Neural progenitor cell (in vitro differentiated cells): ENCODE data around the gene ZBTB5. TPM values are rescaled to one million over a fixed set of nuclear protein-coding genes. Genes with fewer than 3 reads are reported as not detected.

ENCODE experiments used
- DNase-seq: peaks from one replicate; pipeline ENCODE4 v3.0.0-alpha.2; 2016; ENCODE audit warnings: low spot score
- H2AFZ ChIP-seq: fragments of 200-600 bp; sonication (generic); replicated peaks from 2 replicates; pipeline ENCODE4 v1.6.1; 2016; ENCODE audit warnings: antibody characterized with exemption
- H3F3A ChIP-seq: fragments of 200-600 bp; sonication (generic); 2 replicates; pipeline ENCODE4 v1.6.1; 2016; ENCODE audit warnings: antibody characterized with exemption, low read depth
- H3K27ac ChIP-seq: fragments of 200-600 bp; sonication (generic); 2 replicates; pipeline ENCODE4 v1.5.1; 2016; ENCODE audit warnings: mild to moderate bottlenecking
- H3K27me3 ChIP-seq: fragments of 200-600 bp; sonication (generic); 2 replicates; pipeline ENCODE4 v1.6.1; 2016; ENCODE audit warnings: mild to moderate bottlenecking, moderate library complexity
- H3K36me3 ChIP-seq: fragments of 200-600 bp; sonication (generic); 2 replicates; pipeline ENCODE4 v1.5.1; 2016
- H3K4me1 ChIP-seq: fragments of 200-600 bp; sonication (generic); 2 replicates; pipeline ENCODE4 v1.6.1; 2016; ENCODE audit warnings: mixed run types
- H3K4me2 ChIP-seq: fragments of 200-600 bp; sonication (generic); 2 replicates; pipeline ENCODE4 v1.6.1; 2016
- H3K4me3 ChIP-seq: fragments of 200-600 bp; sonication (generic); 2 replicates; pipeline ENCODE4 v1.5.1; 2016
- H3K79me2 ChIP-seq: fragments of 200-600 bp; sonication (generic); 2 replicates; pipeline ENCODE4 v1.6.1; 2016; ENCODE audit warnings: low read depth
- H3K9ac ChIP-seq: fragments of 200-600 bp; sonication (generic); 2 replicates; pipeline ENCODE4 v1.6.1; 2016
- H3K9me3 ChIP-seq: fragments of 200-600 bp; sonication (generic); 2 replicates; pipeline ENCODE4 v1.5.1; 2016; ENCODE audit warnings: low read depth
- H4K20me1 ChIP-seq: fragments of 200-600 bp; sonication (generic); 2 replicates; pipeline ENCODE4 v1.6.1; 2016; ENCODE audit warnings: low read depth
- H3K27ac Mint-ChIP-seq: 3 replicates; pipeline ENCODE4 v1.8.0; 2021; ENCODE audit warnings: mixed read lengths
- H3K27me3 Mint-ChIP-seq: 2 replicates; pipeline ENCODE4 v1.8.0; 2022; ENCODE audit warnings: low read depth, mild to moderate bottlenecking, inconsistent platforms, moderate library complexity, mixed read lengths; ENCODE audit not compliant: insufficient read depth
- H3K36me3 Mint-ChIP-seq: 3 replicates; pipeline ENCODE4 v1.8.0; 2021; ENCODE audit warnings: mixed read lengths
- H3K4me1 Mint-ChIP-seq: 3 replicates; pipeline ENCODE4 v1.8.0; 2021; ENCODE audit warnings: mixed read lengths
- H3K4me3 Mint-ChIP-seq: 3 replicates; pipeline ENCODE4 v1.8.0; 2021; ENCODE audit warnings: mild to moderate bottlenecking, moderate library complexity, mixed read lengths
- H3K9me3 Mint-ChIP-seq: 3 replicates; pipeline ENCODE4 v1.8.0; 2020; ENCODE audit warnings: mixed read lengths
- CTCF ChIP-seq: fragments of 200-600 bp; sonication (generic); IDR thresholded peaks from 2 replicates; pipeline ENCODE4 v1.5.1; 2017; ENCODE audit warnings: antibody characterized with exemption, mild to moderate bottlenecking
- EZH2 ChIP-seq: fragments of 200-600 bp; sonication (generic); IDR thresholded peaks from 2 replicates; pipeline ENCODE4 v1.6.1; 2017; ENCODE audit warnings: antibody characterized with exemption, mild to moderate bottlenecking, moderate library complexity
- EZH2phosphoT487 ChIP-seq: fragments of 200-600 bp; sonication (generic); IDR thresholded peaks from 2 replicates; pipeline ENCODE4 v1.6.1; 2017; ENCODE audit warnings: antibody characterized with exemption
- total RNA-seq: library from RNA; depleted of rRNA; stranded (reverse); fragments of >200 nt; gene quantifications from 2 replicates; pipeline ENCODE4 v1.2.3, GENCODE V29; 2015; ENCODE audit warnings: low replicate concordance

ZBTB5 gene
- total RNA-seq, 1 donor from 2014 or later: 24.1 TPM

GRCh38 chr9:37455884-37456647, 9.2 kb downstream of the ZBTB5 start:
- Histone ChIP-seq H3K79me2 (peaks cover 100% of the 10 kb centered on the region), H3K36me3 (no peaks in the 10 kb centered on the region), H4K20me1 (peaks cover 53% of the 10 kb centered on the region), H3K4me1 (no peaks in the 10 kb centered on the region), H3K9me3 (no peaks in the 10 kb centered on the region), H3K4me3 (no peak overlapping the region), H3F3A (peaks cover 14% of the 10 kb centered on the region), H3K27me3 (no peaks in the 10 kb centered on the region), H2AFZ (no peak overlapping the region), H3K27ac (no peak overlapping the region), H3K4me2 (no peak overlapping the region), H3K9ac (no peak overlapping the region)
- Mint-ChIP-seq H3K9me3 (peaks cover 15% of the 10 kb centered on the region), H3K4me3 (no peak overlapping the region), H3K36me3 (peaks cover 48% of the 10 kb centered on the region), H3K27ac (no peak overlapping the region), H3K4me1 (peaks cover under 1% of the 10 kb centered on the region), H3K27me3 (no peaks in the 10 kb centered on the region)
- TF ChIP-seq CTCF (no peak), EZH2 (no peak), EZH2phosphoT487 (no peak)
- DNase-seq: no peak

GRCh38 chr9:37454238-37454637, 11.0 kb downstream of the ZBTB5 start:
- no peak for DNase-seq
- peaks cover 29% of the 10 kb centered on the region for H3F3A ChIP-seq
- H3K79me2 ChIP-seq: peaks cover 96% of the 10 kb centered on the region
- H3K4me1 ChIP-seq: peaks cover 14% of the 10 kb centered on the region
- peaks cover 15% of the 10 kb centered on the region for H3K9me3 Mint-ChIP-seq
- H3K9ac ChIP-seq: no peak overlapping the region
- no peak overlapping the region for H2AFZ ChIP-seq
- no peaks in the 10 kb centered on the region for H3K27me3 ChIP-seq
- peaks cover 48% of the 10 kb centered on the region for H3K36me3 Mint-ChIP-seq
- H3K9me3 ChIP-seq: no peaks in the 10 kb centered on the region
- H3K4me1 Mint-ChIP-seq: peaks cover 8% of the 10 kb centered on the region
- TF ChIP-seq EZH2phosphoT487 (no peak), CTCF (no peak), EZH2 (no peak)
- no peak overlapping the region for H3K4me3 Mint-ChIP-seq
- no peak overlapping the region for H3K27ac ChIP-seq
- no peak overlapping the region for H3K27ac Mint-ChIP-seq
- peaks cover 42% of the 10 kb centered on the region for H4K20me1 ChIP-seq
- no peaks in the 10 kb centered on the region for H3K27me3 Mint-ChIP-seq
- no peaks in the 10 kb centered on the region for H3K36me3 ChIP-seq
- H3K4me3 ChIP-seq: no peak overlapping the region
- H3K4me2 ChIP-seq: no peak overlapping the region

- peaks cover 8% of the 10 kb centered on the region for H3K4me1 Mint-ChIP-seq
- no peaks in the 10 kb centered on the region for H3K27me3 ChIP-seq
- H3K4me1 ChIP-seq: peaks cover 17% of the 10 kb centered on the region
- H3K27ac ChIP-seq: no peak overlapping the region
- no peak overlapping the region for H3K27ac Mint-ChIP-seq
- no peak overlapping the region for H3K4me3 ChIP-seq
- H3K4me3 Mint-ChIP-seq: no peak overlapping the region
- peaks cover 15% of the 10 kb centered on the region for H3K9me3 Mint-ChIP-seq
- peaks cover 96% of the 10 kb centered on the region for H3K79me2 ChIP-seq
- DNase-seq: no peak
- peaks cover 38% of the 10 kb centered on the region for H4K20me1 ChIP-seq
- no peak overlapping the region for H3K4me2 ChIP-seq
- no peak overlapping the region for H3K9ac ChIP-seq
- H3K36me3 ChIP-seq: no peaks in the 10 kb centered on the region
- no peaks in the 10 kb centered on the region for H3K9me3 ChIP-seq
- TF ChIP-seq EZH2phosphoT487 (no peak), EZH2 (no peak), CTCF (no peak)
- peaks cover 47% of the 10 kb centered on the region for H3K36me3 Mint-ChIP-seq
- H3K27me3 Mint-ChIP-seq: no peaks in the 10 kb centered on the region
- H3F3A ChIP-seq: peaks cover 30% of the 10 kb centered on the region
- H2AFZ ChIP-seq: no peak overlapping the region
Observed at GRCh38 chr9:37453827-37454226, 11.4 kb downstream of the ZBTB5 start.
